HG03342 (cell line): ENCODE measurements around the gene KIAA1328.
A peak's percentile ranks its signal among the peaks of the same experiment; 100 is the strongest.
"Not testable (repeated sequence)": the region's sequence is repeated elsewhere in the genome, so short reads cannot be mapped to it uniquely, and the experiment has no call there.

ENCODE experiments used
- ATAC-seq: cut with Tn5 transposase; IDR thresholded peaks from one replicate; pipeline ENCODE4 v1.9.1; 2021; ENCODE audit warnings: mild to moderate bottlenecking, moderate library complexity; ENCODE audit not compliant: unreplicated experiment

Gene KIAA1328

DNA sequence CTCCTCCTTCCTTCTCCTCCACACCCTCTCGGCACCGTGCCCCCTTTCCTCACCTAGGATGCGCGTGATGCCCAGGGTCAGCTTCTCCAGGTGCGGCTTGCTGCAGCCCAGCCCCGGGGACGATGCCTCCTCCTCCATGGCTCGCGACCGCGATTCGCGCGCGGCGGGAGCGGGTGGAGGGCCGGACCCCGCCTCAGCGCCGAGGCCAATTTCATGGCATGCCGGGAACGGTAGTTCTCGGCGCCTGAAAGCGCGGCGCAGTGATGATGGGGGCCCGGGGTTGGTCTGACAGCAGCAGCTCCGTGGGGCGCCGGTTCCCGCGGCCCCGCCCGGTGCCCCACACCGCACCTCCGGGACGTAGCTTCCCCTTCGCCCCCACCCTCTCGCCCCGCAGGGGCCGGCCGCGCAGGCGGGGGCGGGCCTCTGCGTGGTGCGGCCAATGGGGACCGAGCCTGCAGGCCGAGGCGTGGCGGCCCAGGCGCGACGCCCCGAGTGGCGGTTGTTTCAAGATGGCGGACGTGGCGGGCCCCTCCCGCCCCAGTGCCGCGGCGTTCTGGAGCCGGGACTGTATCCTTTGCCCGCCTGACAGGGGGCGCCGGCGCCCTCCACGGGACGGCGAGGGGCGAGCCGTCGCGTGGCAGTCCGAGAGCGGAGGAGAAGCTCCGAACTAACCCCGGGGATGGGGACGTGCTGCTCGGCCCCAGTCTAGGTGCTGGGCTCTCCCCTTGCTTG lies at the start of gene KIAA1328, which contains the start of gene TPGS2:
Gene KIAA1328, plus strand, starts transcription at position 498 of the 732 bp plus-strand sequence. Its CDS starts 12 bp downstream, at position 510.
Gene TPGS2, minus strand, starts transcription at position 373 of the 732 bp plus-strand sequence. Its CDS starts 235 bp downstream, at position 138.
- ATAC-seq = peak; percentile 94

DNA sequence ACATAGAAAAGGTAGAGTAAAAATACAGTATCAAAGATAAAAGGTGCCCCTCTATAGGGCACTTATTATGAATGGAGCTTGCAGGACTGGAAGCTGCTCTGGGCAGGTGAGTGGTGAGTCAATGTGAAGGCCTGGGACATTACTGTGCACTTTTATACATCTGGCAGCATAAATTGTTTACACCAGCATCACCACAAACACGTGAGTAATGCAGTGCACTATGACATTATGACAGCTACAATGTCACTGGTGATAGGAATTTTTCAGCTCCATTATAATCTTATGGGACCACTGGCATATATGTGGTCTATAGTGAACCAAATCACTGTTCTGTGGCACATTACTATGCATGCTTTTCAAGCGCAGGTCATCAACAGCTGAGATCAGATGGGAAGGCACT lies 48.2 kb upstream of the KIAA1328 start:
- no peak for ATAC-seq

DNA sequence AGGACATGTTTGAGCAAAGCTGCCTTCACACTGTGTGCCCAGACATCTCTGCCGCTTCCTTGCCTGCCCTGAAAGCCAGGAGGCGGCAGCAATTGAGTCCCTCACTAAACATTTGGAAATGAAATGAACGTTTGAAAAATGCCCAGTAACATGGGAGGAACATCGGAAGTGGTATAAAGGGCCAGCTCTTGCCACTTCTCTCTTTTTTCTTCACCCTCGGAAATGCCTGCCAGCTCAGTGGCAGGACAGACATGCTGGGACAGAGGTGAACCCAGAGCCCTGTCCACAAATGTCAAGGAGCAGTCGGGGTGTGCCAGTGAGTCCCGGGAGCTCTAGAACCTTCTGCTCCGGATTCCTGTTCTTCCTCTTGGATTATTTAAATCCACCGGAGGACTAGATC lies 46.2 kb upstream of the KIAA1328 start:
- no peak for ATAC-seq

GRCh38 chr18:36783792-36784191 lies 45.1 kb upstream of the KIAA1328 start:
- no peak for ATAC-seq

DNA sequence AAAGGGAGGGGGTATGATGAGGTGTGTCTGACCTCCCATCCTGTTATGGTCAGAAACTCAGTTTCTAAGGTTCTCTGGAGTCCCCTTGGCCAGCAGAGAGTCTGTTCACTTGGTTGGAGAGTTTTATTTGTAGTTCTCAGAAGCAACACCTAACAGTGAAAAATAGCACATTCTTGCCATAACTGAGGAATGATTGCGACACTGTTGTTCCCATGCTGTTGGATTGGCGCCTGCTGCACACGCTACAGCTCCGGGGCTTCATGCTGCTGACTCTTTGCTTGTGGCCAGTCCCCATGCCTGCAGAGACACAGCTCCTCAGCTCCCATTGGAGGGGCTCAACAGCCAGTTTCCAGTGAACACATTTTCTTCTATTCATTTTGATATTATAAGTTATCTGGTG lies 42.2 kb upstream of the KIAA1328 start:
- ATAC-seq = no peak

DNA sequence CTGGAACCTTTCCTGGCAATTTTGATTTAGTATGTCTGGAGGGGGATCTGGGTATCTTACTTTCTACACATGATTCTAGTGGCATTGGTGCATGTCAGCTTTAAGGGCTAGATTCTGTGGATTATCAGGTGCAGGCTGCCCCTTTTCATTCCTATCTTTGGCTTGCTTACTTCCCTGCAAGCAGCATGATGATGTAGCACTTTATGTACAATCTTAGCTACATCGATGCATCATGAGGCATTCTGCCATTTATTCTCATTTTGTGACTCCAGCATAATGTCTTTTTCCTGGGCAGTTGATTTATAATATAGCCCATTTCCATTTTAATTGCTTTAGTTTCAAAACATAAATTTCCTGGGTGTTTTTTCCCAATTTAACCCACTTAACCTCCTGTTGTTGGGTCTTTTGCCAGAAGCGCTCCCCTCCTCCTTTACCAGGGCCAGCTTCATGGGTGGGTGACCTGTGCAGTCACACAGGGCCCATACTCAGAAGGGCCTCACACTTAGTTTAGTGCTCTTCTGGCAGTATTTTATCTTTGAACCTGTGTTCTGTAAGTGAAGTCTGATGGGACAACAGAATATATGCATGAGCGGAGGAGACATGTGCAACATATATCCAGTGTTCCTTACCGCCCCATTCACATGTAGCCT lies 36.2 kb upstream of the KIAA1328 start:
- no peak for ATAC-seq

GRCh38 chr18:36798738-36799473 lies 30.0 kb upstream of the KIAA1328 start:
- no peak for ATAC-seq

DNA sequence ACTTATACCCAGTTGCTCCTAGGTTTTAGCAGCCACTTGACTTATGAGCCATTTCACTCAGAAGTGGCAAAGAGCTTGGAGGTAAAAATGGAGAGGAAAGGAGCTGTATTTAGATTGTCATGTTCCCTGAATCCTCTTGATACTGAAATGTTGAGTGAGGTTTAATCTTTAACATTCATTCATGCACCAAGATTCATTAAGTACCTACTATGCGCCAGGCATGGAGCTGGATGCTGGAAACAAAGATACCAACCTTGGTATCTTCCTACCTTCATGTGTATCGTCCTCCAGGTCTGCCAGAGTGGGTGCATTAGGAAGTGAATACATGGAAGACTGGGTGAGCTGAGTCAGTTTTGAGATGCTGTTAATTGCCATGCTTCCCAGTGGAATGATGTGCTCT lies 23.8 kb upstream of the KIAA1328 start:
- no peak for ATAC-seq

DNA sequence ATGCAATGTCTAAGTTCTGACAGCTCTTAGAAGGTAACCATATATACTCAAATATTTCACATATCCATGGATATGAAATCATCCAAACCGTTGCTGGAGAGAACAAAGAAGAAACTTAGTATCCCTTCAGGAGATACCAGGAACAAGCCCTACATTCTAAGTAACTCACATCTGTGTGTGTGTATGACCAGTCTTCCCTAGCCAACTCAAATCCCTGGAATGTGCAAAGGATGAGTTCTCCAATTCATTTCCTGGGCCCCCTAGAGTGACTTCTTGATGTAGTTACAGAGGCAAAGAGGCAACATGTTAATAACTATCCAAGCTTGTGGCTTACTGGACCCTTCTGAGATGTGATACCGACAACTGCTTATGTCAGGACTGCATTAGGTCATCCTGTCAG lies 20.2 kb upstream of the KIAA1328 start:
- no peak for ATAC-seq

GRCh38 chr18:36809590-36810381 lies 19.1 kb upstream of the KIAA1328 start:
- ATAC-seq = peak; percentile 100

DNA sequence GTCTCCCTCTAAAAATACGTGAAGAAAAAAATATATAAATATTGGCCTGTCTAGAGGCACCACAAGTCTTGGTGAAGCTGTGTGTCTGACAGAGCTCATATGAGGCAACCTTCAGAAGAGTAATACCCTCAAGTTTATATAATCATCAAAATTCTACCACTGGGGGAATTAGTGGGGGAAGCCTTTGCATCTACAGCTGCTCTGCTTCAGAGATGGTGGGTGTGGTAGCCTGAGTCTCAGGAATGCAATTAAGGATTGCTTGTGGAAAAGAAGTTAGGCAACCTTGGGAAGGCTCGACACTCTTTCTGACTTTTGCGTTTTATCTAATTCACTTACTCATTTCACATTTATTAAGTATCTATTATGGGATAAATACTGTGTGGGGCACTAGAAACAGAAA lies 17.5 kb upstream of the KIAA1328 start:
- ATAC-seq = no peak

- no peak for ATAC-seq
These were observed 17.0 kb upstream of the KIAA1328 start for GRCh38 chr18:36811955-36812354.

GRCh38 chr18:36812678-36813077 lies 16.2 kb upstream of the KIAA1328 start:
- ATAC-seq = no peak

DNA sequence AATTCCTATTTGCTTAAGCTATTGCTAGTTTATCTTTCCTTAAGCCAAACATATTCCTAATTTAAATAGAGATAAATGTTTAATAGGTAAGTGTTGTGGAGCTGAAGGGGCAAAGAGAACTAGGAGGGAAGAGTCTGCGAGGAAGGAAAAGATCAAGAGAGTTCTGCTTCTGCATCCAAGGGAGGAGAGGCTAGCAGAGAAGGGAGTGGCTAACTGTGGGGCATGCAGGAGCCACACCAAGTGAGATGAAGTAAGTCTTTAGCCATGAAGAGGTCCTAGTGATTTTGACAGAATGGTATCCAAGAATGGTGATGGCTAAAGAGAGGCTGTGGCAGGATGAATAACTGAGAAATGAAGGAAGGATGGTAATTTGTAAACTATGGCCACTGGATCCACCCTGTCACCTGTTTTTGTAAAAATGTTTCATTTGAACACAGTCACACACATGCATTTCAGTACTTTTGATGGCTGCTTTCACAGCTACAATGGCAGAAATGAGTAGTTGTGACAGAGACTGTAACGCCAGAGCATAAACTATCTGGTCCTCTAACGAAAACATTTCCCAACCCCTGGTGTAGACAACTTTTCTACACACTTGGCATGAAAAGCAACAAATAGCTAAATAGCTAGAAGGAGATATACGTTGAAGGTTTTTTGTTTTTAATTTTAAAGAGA lies 15.7 kb upstream of the KIAA1328 start:
- no peak for ATAC-seq

DNA sequence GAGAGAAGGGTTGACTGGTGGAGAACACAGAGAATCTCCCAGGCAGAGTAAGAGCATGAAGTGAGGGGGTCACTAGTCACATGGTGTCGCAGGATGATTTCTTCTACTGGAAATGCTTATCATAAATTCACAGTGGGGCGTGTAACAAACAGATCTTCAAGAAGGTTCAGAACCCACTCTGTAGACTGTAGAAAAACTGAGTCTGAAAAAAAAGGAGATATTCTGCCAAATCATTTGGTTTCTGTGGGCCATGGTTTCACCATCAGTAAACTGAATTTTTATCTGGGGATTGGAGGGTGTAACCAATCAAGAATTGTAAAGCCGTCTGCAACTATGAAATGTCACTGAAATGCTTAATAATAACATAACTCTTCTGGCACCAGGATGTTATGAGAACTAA lies 15.1 kb upstream of the KIAA1328 start:
- ATAC-seq = no peak

- ATAC-seq = no peak
These were observed 13.9 kb upstream of the KIAA1328 start for GRCh38 chr18:36814994-36815393.

GRCh38 chr18:36816096-36816495 lies 12.8 kb upstream of the KIAA1328 start:
- not testable (repeated sequence) for ATAC-seq

DNA sequence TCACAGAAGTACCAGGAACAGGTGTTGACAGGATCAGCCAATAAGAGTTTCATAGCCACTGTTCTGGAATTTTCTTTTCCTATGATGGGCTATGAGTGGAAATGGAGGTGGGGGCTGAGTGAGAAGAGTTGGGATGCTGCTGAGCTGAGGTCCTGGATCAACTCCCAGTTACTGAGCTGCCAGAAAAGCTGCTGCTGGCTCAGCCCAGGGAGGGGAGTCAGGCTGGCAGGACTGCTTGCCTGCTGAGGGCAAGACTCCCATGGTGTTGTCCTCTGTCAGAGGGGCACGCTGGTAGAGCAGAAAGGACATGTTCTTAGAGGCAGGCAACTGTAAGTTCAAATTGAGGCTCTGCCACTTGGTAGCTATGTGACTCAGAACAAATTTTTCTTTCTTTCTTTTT lies 11.9 kb upstream of the KIAA1328 start:
- no peak for ATAC-seq

- no peak for ATAC-seq
These were observed 10.3 kb upstream of the KIAA1328 start for GRCh38 chr18:36818652-36819051.

DNA sequence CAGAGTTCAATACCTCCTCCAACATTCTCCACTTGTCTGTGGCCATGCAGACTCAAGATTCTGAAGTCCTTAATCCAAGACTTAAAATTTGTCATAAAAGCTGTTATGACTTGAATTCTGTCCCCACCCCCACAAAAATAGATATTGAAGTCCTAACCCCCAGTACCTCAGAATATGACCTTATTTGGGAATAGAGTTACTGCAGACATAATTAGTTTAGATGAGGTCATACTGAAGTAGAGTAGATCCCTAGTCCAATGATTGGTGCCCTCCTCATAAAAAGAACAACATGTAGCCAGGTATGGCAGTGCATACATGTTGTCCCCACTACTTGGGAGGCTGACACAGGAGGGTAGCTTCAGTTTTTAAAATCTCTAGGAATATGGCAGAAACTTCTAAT lies 9.3 kb upstream of the KIAA1328 start:
- ATAC-seq = no peak
